ENCODE measurements around the gene MMADHC. TPM values are rescaled to one million over a fixed set of nuclear protein-coding genes. Genes with fewer than 3 reads are reported as not detected.

The MMADHC gene
- total and polyA plus RNA-seq, 2 of the 13 experiments (the other 11 are each of a cell fraction or from before 2014, with no cell fraction given): 90.2 to 210 TPM

DNA sequence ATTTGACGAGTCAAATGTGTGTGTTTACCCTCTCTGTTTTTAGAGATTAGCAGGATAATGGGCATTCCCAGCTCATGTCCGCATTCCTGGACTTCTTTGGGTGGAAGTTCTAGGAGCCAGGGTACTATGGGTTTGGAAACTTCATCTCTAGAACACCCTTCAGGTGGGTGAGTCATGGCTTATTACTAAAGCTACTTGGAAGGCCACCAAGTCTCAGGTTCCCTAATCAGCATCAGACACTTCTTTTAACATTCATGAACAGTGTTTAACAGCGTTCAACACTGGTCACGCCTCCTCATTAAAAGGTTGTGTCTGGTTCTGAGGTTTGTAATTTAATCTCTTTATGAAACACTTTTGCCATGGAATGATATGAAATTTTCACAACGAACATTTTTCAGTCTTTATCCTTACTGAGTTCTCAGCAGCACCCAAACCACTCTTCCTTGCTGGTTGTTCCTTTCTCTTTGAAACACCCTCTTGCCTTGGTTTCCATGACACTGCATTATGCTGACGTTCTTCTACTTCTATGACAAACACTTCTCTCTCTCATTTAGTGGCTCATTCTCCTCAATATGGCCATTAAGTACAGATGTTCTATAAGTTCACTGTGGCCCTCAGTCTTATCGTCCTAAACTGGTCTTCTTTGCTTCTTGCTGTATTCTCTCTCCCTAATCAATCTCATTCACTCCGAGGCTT is 49.3 kb downstream of the MMADHC start:
- TF ChIP-seq SOX13 (IDR thresholded peaks at IDR 0.05) (no peak), SOX13 (CRISPR knock-in tag; conservative IDR thresholded peaks at IDR 0.05 in 1 of 2, IDR thresholded peaks at IDR 0.05 in 1 of 2) (no peak), CREB1 (IDR thresholded peaks at IDR 0.05) (peak; percentile 36; the same call in 1 of the 2 replicates), CREB1 (CRISPR knock-in tag; IDR thresholded peaks at IDR 0.05) (no peak)
- Histone ChIP-seq H3K27me3 (ENCODE audit: control insufficient read depth in 1 of 2, insufficient read depth in 2 of 2, low read length in 2 of 2) (no peaks in the 10 kb centered on the region), H3K9ac (ENCODE audit: insufficient read depth, low read depth, low read length) (no peak overlapping the region), H3K27ac (ENCODE audit: extremely low read length, insufficient read depth, low read length) (no peak overlapping the region), H4K20me1 (ENCODE audit: insufficient read depth, low read length) (no peaks in the 10 kb centered on the region), H2AFZ (ENCODE audit: low read length) (no peak overlapping the region), H3K79me2 (ENCODE audit: insufficient read depth, low read length) (no peaks in the 10 kb centered on the region), H3K4me3 (replicated peaks in 1 of 3; ENCODE audit: insufficient read depth in 1 of 3, low read depth in 2 of 3, low read length in 3 of 3) (no peak overlapping the region), H3K9me3 (ENCODE audit: low read length) (no peaks in the 10 kb centered on the region), H3K4me2 (ENCODE audit: low read depth, low read length) (no peak overlapping the region), H3K4me1 (ENCODE audit: insufficient read depth, low read length) (no peaks in the 10 kb centered on the region), H3K36me3 (replicated peaks in 1 of 2; ENCODE audit: control insufficient read depth in 1 of 2, insufficient read depth in 2 of 2, low read length in 2 of 2) (no peaks in the 10 kb centered on the region)
- DNase-seq (ENCODE audit: low spot score) (no peak), ATAC-seq (no peak), FAIRE-seq (no peak)
- intact Hi-C loops (cut with micrococcal nuclease; ENCODE audit: unreplicated experiment): no loop called here
- CTCF ChIA-PET (ENCODE audit: low intra/inter-chr PET ratio, low total read pairs): no interaction called here
- BruUV-seq (replicated peaks): no TSS peak
- in situ Hi-C loops (cut with HindIII; ENCODE audit: extremely low pct_ligation_motif_present, low pct_unique_long_range_greater_than_20kb): no loop called here
- POLR2A ChIA-PET: no interaction called here
- WGBS (ENCODE audit: low lambda C conversion rate): 18% methylated on average over 7 of the region's 8 CpGs

DNA sequence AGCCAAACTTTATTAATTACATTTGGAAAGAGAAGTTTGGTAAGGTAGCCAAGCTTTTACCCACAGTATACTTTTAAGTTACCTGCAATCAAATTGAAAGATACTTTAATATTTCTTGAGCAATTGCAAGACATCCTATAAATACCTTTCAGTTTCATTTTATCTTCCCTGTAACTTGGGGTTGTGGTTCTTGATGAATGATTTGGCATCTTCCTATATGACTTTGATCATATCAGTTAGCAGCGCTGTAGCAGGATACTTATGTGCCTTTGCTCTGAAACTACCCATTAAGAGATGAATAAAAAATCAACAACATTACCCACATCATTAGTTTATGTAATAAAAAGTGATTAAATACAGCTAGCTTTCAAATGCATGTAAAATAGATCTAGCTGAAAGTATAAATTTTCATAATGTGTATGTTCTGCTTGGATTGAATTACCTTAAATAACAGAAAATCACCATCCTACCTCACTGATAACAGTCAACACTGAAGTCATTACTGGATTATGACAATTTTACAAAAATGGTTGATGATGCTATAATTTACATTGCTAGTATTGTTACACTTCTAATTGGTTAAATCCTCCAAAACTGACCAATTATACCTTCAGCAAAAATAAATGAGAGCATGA is 50.4 kb downstream of the MMADHC start:
- H2AFZ ChIP-seq (ENCODE audit: low read length): no peak overlapping the region
- FAIRE-seq: no peak
- H3K9ac ChIP-seq (ENCODE audit: insufficient read depth, low read depth, low read length): no peak overlapping the region
- H3K27ac ChIP-seq (ENCODE audit: extremely low read length, insufficient read depth, low read length): no peak overlapping the region
- ChIA-PET POLR2A (no interaction called here), CTCF (ENCODE audit: low intra/inter-chr PET ratio, low total read pairs) (no interaction called here)
- no peaks in the 10 kb centered on the region for H3K36me3 ChIP-seq (replicated peaks in 1 of 2; ENCODE audit: control insufficient read depth in 1 of 2, insufficient read depth in 2 of 2, low read length in 2 of 2)
- H3K79me2 ChIP-seq (ENCODE audit: insufficient read depth, low read length): no peaks in the 10 kb centered on the region
- no TSS peak for BruUV-seq (replicated peaks)
- intact Hi-C loops (cut with micrococcal nuclease; ENCODE audit: unreplicated experiment) (no loop called here), in situ Hi-C loops (cut with HindIII; ENCODE audit: extremely low pct_ligation_motif_present, low pct_unique_long_range_greater_than_20kb) (no loop called here)
- no peaks in the 10 kb centered on the region for H3K9me3 ChIP-seq (ENCODE audit: low read length)
- TF ChIP-seq ZNF333 (CRISPR knock-in tag; IDR thresholded peaks at IDR 0.05; ENCODE audit: borderline replicate concordance): no peak
- TF ChIP-seq SP4 (CRISPR knock-in tag; IDR thresholded peaks at IDR 0.05): no peak
- TF ChIP-seq FLYWCH1 (CRISPR knock-in tag; IDR thresholded peaks at IDR 0.05): no peak
- no peak for TF ChIP-seq ZNF180 (CRISPR knock-in tag; IDR thresholded peaks at IDR 0.05; ENCODE audit: borderline replicate concordance, low read depth)
- TF ChIP-seq GATAD2A (CRISPR knock-in tag; IDR thresholded peaks at IDR 0.05): no peak
- TF ChIP-seq PTBP1 (IDR thresholded peaks at IDR 0.05; ENCODE audit: low read depth, low read length, poor library complexity, severe bottlenecking): no peak
- TF ChIP-seq PHF8 (CRISPR knock-in tag; IDR thresholded peaks at IDR 0.05): no peak
- no peak for TF ChIP-seq ZNF678 (CRISPR knock-in tag; IDR thresholded peaks at IDR 0.05)
- TF ChIP-seq ZNF143 (CRISPR knock-in tag; IDR thresholded peaks at IDR 0.05): no peak
- no peak for TF ChIP-seq HOXA9 (CRISPR knock-in tag; IDR thresholded peaks at IDR 0.05; ENCODE audit: borderline replicate concordance)
- no peak overlapping the region for H3K4me2 ChIP-seq (ENCODE audit: low read depth, low read length)
- ATAC-seq: no peak
- DNase-seq (ENCODE audit: low spot score): no peak
- 2% methylated on average over 1 of the region's 1 CpG for WGBS (ENCODE audit: low lambda C conversion rate)
- H3K4me1 ChIP-seq (ENCODE audit: insufficient read depth, low read length): no peaks in the 10 kb centered on the region
- no peaks in the 10 kb centered on the region for H3K27me3 ChIP-seq (ENCODE audit: control insufficient read depth in 1 of 2, insufficient read depth in 2 of 2, low read length in 2 of 2)
- H4K20me1 ChIP-seq (ENCODE audit: insufficient read depth, low read length): no peaks in the 10 kb centered on the region
- H3K4me3 ChIP-seq (replicated peaks in 1 of 3; ENCODE audit: insufficient read depth in 1 of 3, low read depth in 2 of 3, low read length in 3 of 3): no peak overlapping the region

Data from HepG2 (cell line).